ENCODE measurements around the gene TXNDC12.
"Not testable (repeated sequence)": the region's sequence is repeated elsewhere in the genome, so short reads cannot be mapped to it uniquely, and the experiment has no call there.

Gene TXNDC12

GRCh38 chr1:52045666-52046195 lies 9.3 kb downstream of the TXNDC12 start:
- not testable (repeated sequence) for DNase-seq

GRCh38 chr1:52045236-52045635 lies 9.8 kb downstream of the TXNDC12 start:
- DNase-seq, result no peak

- no peak for DNase-seq
Measured at GRCh38 chr1:52041551-52042185, 13.3 kb downstream of the TXNDC12 start.

GRCh38 chr1:52037909-52038308 lies 17.1 kb downstream of the TXNDC12 start:
- no peak for DNase-seq

- peak; percentile 50 for DNase-seq
Measured at GRCh38 chr1:52037402-52037814, 17.6 kb downstream of the TXNDC12 start.

- DNase-seq, result no peak
Measured at GRCh38 chr1:52034050-52034384, 21.0 kb downstream of the TXNDC12 start.

GRCh38 chr1:52033190-52034049 lies 21.6 kb downstream of the TXNDC12 start, which contains the start of gene KTI12:
TSS of gene KTI12 (minus strand) at chr1:52033810. CDS start at chr1:52033761, 49 bp downstream.
- peak; percentile 90 for DNase-seq

- DNase-seq, result peak; percentile 56
Measured at GRCh38 chr1:52032785-52033131, 22.2 kb downstream of the TXNDC12 start.

GRCh38 chr1:52032124-52032784 lies 22.7 kb downstream of the TXNDC12 start:
- DNase-seq, result peak; percentile 26

GRCh38 chr1:52028839-52029238 lies 26.2 kb downstream of the TXNDC12 start:
- not testable (repeated sequence) for DNase-seq

- DNase-seq, result no peak
Measured at GRCh38 chr1:52028328-52028727, 26.7 kb downstream of the TXNDC12 start.

GRCh38 chr1:52026278-52026677 lies 28.7 kb downstream of the TXNDC12 start:
- no peak for DNase-seq

GRCh38 chr1:52022133-52022532 lies 32.9 kb downstream of the TXNDC12 start:
- DNase-seq, result no peak

GRCh38 chr1:52008071-52008809 lies 46.8 kb downstream of the TXNDC12 start:
- no peak for DNase-seq

GRCh38 chr1:52007215-52008002 lies 47.6 kb downstream of the TXNDC12 start:
- DNase-seq, result no peak

- not testable (repeated sequence) for DNase-seq
Measured at GRCh38 chr1:52006081-52006553, 48.9 kb downstream of the TXNDC12 start.

GRCh38 chr1:52005548-52005947 lies 49.4 kb downstream of the TXNDC12 start:
- not testable (repeated sequence) for DNase-seq

GRCh38 chr1:52003877-52004276 lies 51.1 kb downstream of the TXNDC12 start:
- DNase-seq, result no peak

- DNase-seq, result peak; percentile 82
Measured at GRCh38 chr1:52002038-52002917, 52.7 kb downstream of the TXNDC12 start.

GRCh38 chr1:51998701-51999100 lies 56.3 kb downstream of the TXNDC12 start:
- no peak for DNase-seq

- no peak for DNase-seq
Measured at GRCh38 chr1:51997974-51998382, 57.0 kb downstream of the TXNDC12 start.

All from NCI-H69 (cell line).